ENCODE results near the gene MARVELD1. TPM values are rescaled to one million over a fixed set of nuclear protein-coding genes. Genes with fewer than 3 reads are reported as not detected.
A peak's percentile ranks its signal among the peaks of the same experiment; 100 is the strongest.

Gene MARVELD1
- total RNA-seq, 8 experiments from 2014 or later, result 2.0 to 37.7 (median 8.2) TPM

DNA sequence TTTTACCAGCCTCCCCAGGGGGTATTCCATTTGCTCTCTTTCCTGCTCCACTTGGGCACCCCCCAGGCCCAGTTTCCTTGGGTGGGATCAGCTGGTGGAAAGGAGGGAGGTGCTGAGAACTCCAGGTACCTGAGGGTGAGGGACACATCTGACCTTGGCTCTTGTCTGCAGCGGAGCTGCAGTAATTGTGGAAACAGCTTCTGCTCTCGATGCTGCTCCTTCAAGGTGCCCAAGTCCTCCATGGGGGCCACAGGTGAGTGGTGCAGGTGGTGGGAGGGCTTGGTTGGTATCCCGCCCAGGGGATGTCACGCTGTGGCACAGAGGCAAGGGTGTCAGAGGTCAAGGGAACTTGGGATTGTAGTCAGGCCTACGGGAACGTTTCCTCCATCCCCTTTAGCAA is 43.9 kb downstream of the MARVELD1 start:
- in situ Hi-C loops (cut with MboI; ENCODE audit: low pct_unique_long_range_greater_than_20kb in 2 of 9, low sequenced_read_pairs in 9 of 9, unreplicated experiment in 9 of 9), result no loop called here
- ATAC-seq (replicated peaks in 6 of 8), result no peak
- H3K27ac ChIP-seq, result no peak overlapping the region
- 71 to 100% (median 80%) methylated on average over 1 to 4 of the region's 6 CpGs; no CpG with 5 or more reads in 5 of the 10 experiments for WGBS, 10 experiments
- H3K4me3 ChIP-seq, result no peak overlapping the region
- H3K4me1 ChIP-seq (replicated peaks in 1 of 2), result no peaks in the 10 kb centered on the region

GRCh38 chr10:97759158-97759887 is 45.8 kb downstream of the MARVELD1 start:
- peak; percentile 80 to 97 (median 96) for ATAC-seq (replicated peaks in 6 of 8)
- H3K4me3 ChIP-seq, result no peak overlapping the region
- H3K27ac ChIP-seq, result no peak overlapping the region
- WGBS, 10 experiments, result 33 to 100% (median 83%) methylated on average over 1 to 3 of the region's 5 CpGs; no CpG with 5 or more reads in 7 of the 10 experiments
- H3K4me1 ChIP-seq (replicated peaks in 1 of 2), result no peaks in the 10 kb centered on the region
- in situ Hi-C loops (cut with MboI; ENCODE audit: low pct_unique_long_range_greater_than_20kb in 2 of 9, low sequenced_read_pairs in 9 of 9, unreplicated experiment in 9 of 9), result no loop called here

- H3K4me3 ChIP-seq, result no peak overlapping the region
- in situ Hi-C loops (cut with MboI; ENCODE audit: low pct_unique_long_range_greater_than_20kb in 2 of 9, low sequenced_read_pairs in 9 of 9, unreplicated experiment in 9 of 9), result no loop called here
- no peaks in the 10 kb centered on the region for H3K4me1 ChIP-seq (replicated peaks in 1 of 2)
- H3K27ac ChIP-seq, result no peak overlapping the region
- 80 to 100% (median 92%) methylated on average over 1 to 2 of the region's 5 CpGs; no CpG with 5 or more reads in 7 of the 10 experiments for WGBS, 10 experiments
- no peak for ATAC-seq (replicated peaks in 6 of 8)
These were observed 46.4 kb downstream of the MARVELD1 start for GRCh38 chr10:97759946-97760345.

- in situ Hi-C loops (cut with MboI; ENCODE audit: low pct_unique_long_range_greater_than_20kb in 2 of 9, low sequenced_read_pairs in 9 of 9, unreplicated experiment in 9 of 9), result no loop called here
- peak in 1 of 8 experiments; percentile 23 for ATAC-seq (replicated peaks in 6 of 8)
- Histone ChIP-seq H3K27ac (no peak overlapping the region), H3K4me1 (replicated peaks in 1 of 2) (no peaks in the 10 kb centered on the region), H3K4me3 (no peak overlapping the region)
- WGBS, 10 experiments, result 40 to 100% (median 90%) methylated on average over 1 to 4 of the region's 11 CpGs; no CpG with 5 or more reads in 3 of the 10 experiments
These were observed 47.1 kb downstream of the MARVELD1 start for GRCh38 chr10:97760461-97761257.

DNA sequence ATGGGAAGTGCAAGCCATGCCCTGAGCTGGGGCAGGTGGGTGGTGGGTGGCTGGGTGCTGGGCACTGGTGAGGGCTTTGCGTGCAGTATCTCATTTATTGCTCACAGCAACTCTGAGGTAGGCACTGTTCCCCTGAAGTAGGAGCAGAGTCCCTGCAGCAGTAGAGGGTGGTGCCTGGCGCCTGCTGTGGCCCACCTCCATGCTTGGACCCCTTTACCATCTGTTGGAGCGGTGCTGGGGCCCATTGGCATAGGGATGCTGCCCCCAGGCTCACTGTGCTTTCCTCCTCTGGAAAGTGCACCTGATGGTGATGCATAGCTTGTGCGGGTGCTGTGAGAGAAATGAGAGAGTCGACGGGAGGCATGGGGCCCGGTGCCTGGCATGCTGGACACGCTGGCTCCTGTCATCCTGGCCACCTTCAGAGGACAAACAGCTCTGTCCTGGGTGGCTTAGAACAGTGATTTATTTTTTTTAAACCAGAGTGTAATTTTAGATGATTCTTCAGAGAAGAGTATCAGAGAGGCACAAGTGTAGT is 47.9 kb downstream of the MARVELD1 start:
- ATAC-seq (replicated peaks in 6 of 8), result no peak
- WGBS, 10 experiments, result 90 to 100% (median 95%) methylated on average over 1 to 5 of the region's 8 CpGs; no CpG with 5 or more reads in 7 of the 10 experiments

DNA sequence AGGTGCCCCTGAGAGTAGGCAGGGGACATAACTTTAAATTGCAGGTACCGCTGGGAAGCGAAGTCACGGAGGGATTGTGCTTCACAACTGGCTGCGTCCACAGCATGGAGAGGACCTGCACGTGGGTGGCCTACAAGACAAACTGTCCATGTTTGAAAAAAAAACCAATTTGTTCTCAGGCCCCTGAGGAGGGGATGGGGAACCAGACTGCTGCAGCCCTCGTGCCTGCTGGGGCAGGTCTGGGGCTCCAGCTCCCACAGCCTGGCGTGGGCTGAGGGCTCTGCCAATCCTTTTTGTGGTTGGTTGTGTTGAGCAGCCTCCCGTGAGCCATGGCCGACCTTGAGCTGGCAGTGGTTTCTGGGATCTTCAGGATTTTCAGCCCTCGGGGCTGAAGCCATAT is 48.5 kb downstream of the MARVELD1 start:
- Histone ChIP-seq H3K4me3 (no peak overlapping the region), H3K27ac (no peak overlapping the region), H3K4me1 (replicated peaks in 1 of 2) (no peaks in the 10 kb centered on the region)
- ATAC-seq (replicated peaks in 6 of 8), result no peak
- in situ Hi-C loops (cut with MboI; ENCODE audit: low pct_unique_long_range_greater_than_20kb in 2 of 9, low sequenced_read_pairs in 9 of 9, unreplicated experiment in 9 of 9), result no loop called here
- 80 to 100% (median 91%) methylated on average over 1 to 7 of the region's 10 CpGs; no CpG with 5 or more reads in 5 of the 10 experiments for WGBS, 10 experiments

More for the DNA sequence above, 47.9 kb downstream of the MARVELD1 start:
- H3K4me1 ChIP-seq (replicated peaks in 1 of 2), result no peaks in the 10 kb centered on the region
- no peak overlapping the region for H3K4me3 ChIP-seq
- in situ Hi-C loops (cut with MboI; ENCODE audit: low pct_unique_long_range_greater_than_20kb in 2 of 9, low sequenced_read_pairs in 9 of 9, unreplicated experiment in 9 of 9), result no loop called here
- H3K27ac ChIP-seq, result no peak overlapping the region

DNA sequence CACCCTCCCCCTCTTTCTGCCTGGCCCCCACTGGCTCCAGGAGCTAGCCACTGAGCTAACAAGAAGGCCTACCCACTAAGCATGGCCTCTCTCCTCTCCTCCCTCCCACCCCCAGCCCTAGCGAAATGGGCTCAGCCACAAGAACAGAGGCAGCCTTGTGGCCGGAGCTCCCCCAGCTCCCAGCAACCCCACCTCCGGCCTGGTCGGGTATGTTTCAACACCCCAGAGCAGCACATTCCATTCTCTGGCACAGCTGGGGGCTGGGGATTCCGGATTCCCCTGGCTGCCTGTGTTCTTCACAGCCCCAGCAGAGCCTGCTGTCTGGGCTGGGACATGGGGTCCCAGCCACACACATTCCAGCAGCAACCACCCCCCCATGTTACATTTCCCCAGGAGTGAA is 49.3 kb downstream of the MARVELD1 start:
- no peak overlapping the region for H3K4me3 ChIP-seq
- in situ Hi-C loops (cut with MboI; ENCODE audit: low pct_unique_long_range_greater_than_20kb in 2 of 9, low sequenced_read_pairs in 9 of 9, unreplicated experiment in 9 of 9), result no loop called here
- no peaks in the 10 kb centered on the region for H3K4me1 ChIP-seq (replicated peaks in 1 of 2)
- WGBS, 10 experiments, result no CpG with 5 or more reads among the region's 5 CpGs
- H3K27ac ChIP-seq, result no peak overlapping the region
- ATAC-seq (replicated peaks in 6 of 8), result no peak

GRCh38 chr10:97763411-97763810 is 49.9 kb downstream of the MARVELD1 start:
- Histone ChIP-seq H3K27ac (no peak overlapping the region), H3K4me3 (no peak overlapping the region), H3K4me1 (replicated peaks in 1 of 2) (no peaks in the 10 kb centered on the region)
- in situ Hi-C loops (cut with MboI; ENCODE audit: low pct_unique_long_range_greater_than_20kb in 2 of 9, low sequenced_read_pairs in 9 of 9, unreplicated experiment in 9 of 9), result no loop called here
- WGBS, 10 experiments, result 80 to 100% (median 83%) methylated on average over 1 of the region's 2 CpGs; no CpG with 5 or more reads in 4 of the 10 experiments
- ATAC-seq (replicated peaks in 6 of 8), result no peak

- H3K4me1 ChIP-seq (replicated peaks in 1 of 2), result no peaks in the 10 kb centered on the region
- in situ Hi-C loops (cut with MboI; ENCODE audit: low pct_unique_long_range_greater_than_20kb in 2 of 9, low sequenced_read_pairs in 9 of 9, unreplicated experiment in 9 of 9), result no loop called here
These were observed 50.4 kb downstream of the MARVELD1 start for GRCh38 chr10:97763947-97764346.

GRCh38 chr10:97764519-97764931 is 51.0 kb downstream of the MARVELD1 start:
- peak in 1 of 8 experiments; percentile 42 for ATAC-seq (replicated peaks in 6 of 8)
- Histone ChIP-seq H3K4me1 (replicated peaks in 1 of 2) (no peaks in the 10 kb centered on the region), H3K4me3 (no peak overlapping the region), H3K27ac (no peak overlapping the region)
- WGBS, 10 experiments, result 28 to 100% (median 89%) methylated on average over 2 to 7 of the region's 7 CpGs; no CpG with 5 or more reads in 5 of the 10 experiments
- in situ Hi-C loops (cut with MboI; ENCODE audit: low pct_unique_long_range_greater_than_20kb in 2 of 9, low sequenced_read_pairs in 9 of 9, unreplicated experiment in 9 of 9), result no loop called here

More at GRCh38 chr10:97763947-97764346, 50.4 kb downstream of the MARVELD1 start:
- ATAC-seq (replicated peaks in 6 of 8), result no peak
- H3K4me3 ChIP-seq, result no peak overlapping the region
- H3K27ac ChIP-seq, result no peak overlapping the region
- 88 to 100% (median 94%) methylated on average over 1 to 3 of the region's 3 CpGs; no CpG with 5 or more reads in 1 of the 10 experiments for WGBS, 10 experiments

DNA sequence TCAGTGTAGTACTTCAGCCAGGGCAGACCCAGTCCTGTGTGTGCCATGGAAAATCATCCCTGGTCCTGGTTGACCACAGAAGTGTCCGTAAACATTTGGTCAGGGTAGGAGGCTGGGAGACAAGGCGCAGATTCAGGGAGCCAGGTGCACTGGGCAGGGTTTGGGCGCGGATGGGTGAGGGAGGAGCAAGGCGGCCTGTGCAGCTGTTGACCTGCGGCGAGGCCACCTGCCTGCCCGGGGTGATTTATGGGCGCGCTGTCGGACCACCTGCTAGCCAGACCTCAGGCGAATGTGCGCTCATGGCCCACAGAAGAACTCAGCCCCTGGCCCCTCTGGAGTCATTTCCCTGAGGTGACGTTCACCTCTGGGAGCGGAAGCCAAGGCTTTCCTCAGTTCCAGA is 51.7 kb downstream of the MARVELD1 start:
- no peak overlapping the region for H3K27ac ChIP-seq
- 80 to 100% (median 90%) methylated on average over 1 to 4 of the region's 15 CpGs; no CpG with 5 or more reads in 6 of the 10 experiments for WGBS, 10 experiments
- no peaks in the 10 kb centered on the region for H3K4me1 ChIP-seq (replicated peaks in 1 of 2)
- no peak overlapping the region for H3K4me3 ChIP-seq
- in situ Hi-C loops (cut with MboI; ENCODE audit: low pct_unique_long_range_greater_than_20kb in 2 of 9, low sequenced_read_pairs in 9 of 9, unreplicated experiment in 9 of 9), result no loop called here
- peak in 2 of 8 experiments; percentile 29 to 30 for ATAC-seq (replicated peaks in 6 of 8)

DNA sequence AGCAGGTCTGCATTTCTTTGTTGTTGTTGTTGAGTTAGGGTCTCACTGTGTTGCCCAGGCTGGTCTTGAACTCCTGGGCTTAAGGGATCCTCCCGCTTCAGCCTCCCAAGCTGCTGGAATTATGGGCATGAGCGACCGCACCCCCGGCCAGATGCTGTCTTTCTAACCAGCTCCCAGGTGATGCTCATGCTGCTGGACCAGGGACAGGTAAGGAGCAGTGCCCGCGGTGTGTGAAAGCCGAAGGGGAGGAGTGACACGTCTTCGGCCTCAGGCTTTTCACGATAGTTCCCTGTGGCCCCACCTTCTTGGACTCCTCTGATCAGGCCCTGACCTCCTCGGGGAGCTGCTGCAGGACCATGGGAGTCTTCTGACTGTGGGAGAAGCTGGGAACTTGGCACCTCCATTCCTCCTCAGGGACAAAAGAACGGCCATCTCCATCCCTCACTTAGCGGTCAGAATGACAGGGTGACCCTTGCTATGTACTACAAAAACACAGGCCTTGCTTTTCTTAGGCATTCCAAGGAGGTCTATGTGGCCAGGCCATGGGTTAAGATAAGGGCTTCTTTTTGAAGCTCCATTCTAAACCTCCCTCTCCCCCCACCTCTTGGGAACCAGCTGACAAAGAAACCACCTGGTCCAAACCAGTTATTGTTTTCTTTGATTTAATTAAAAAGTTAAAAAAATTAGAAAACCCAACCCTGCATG is 52.7 kb downstream of the MARVELD1 start:
- Histone ChIP-seq H3K4me1 (replicated peaks in 1 of 2) (no peaks in the 10 kb centered on the region), H3K4me3 (no peak overlapping the region), H3K27ac (no peak overlapping the region)
- ATAC-seq (replicated peaks in 6 of 8), result no peak
- WGBS, 10 experiments, result 80 to 100% (median 82%) methylated on average over 1 to 9 of the region's 13 CpGs; no CpG with 5 or more reads in 6 of the 10 experiments
- in situ Hi-C loops (cut with MboI; ENCODE audit: low pct_unique_long_range_greater_than_20kb in 2 of 9, low sequenced_read_pairs in 9 of 9, unreplicated experiment in 9 of 9), result no loop called here

All from motor neuron (in vitro differentiated cells).